Stimulated activated naive CD4-positive, alpha-beta T cell treated with Interleukin-2 at 50 U/mL for 16 hours (primary cell): ENCODE data around the gene ZNF394.
A peak's percentile ranks its signal among the peaks of the same experiment; 100 is the strongest.

ENCODE experiments used
- DNase-seq: peaks from one replicate; lab custom pipeline; 2025; lab: John Stamatoyannopoulos, UW

ZNF394 gene

GRCh38 chr7:99493823-99494222, 6.3 kb downstream of the ZNF394 start:
- DNase-seq = no peak

DNA sequence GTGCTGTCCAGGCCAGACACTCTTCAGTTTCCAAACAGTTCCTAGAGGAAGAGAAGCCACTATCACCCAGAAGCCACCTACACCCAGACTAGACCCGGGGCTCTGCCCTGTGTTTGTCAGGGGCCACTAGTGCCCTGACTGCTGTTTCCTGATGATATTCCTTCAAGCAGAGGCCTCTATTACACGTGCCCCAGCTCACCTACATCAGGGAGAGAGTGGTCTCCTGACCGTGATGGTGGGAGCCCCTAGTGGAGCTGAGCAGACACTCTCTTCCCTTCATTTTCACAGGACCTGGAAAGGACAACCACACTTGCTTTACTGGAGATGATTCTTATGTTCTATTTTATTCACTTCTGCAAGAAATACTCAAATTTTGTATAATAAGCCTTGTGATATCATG, 9.2 kb downstream of the ZNF394 start:
- no peak for DNase-seq

DNA sequence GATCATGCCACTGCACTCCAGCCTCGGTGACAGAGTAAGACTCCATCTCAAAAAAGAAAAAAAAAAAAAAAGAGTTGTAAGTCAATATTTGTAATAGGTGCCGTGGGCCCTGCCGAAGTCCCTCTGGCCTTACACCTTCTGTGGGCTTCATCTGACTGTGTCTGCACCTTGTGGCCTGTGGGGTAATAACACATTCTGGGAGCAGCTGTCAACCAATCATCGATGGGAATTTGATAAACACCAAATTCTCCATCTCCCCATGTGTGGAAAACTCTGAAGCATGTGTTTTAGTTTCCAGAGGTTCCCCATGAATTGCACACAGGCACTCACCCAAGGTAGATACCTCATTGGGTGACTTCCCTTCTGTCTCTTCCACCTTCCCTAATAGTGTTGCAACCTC, 10.8 kb downstream of the ZNF394 start:
- DNase-seq = no peak

GRCh38 chr7:99485094-99485493, 15.0 kb downstream of the ZNF394 start:
- no peak for DNase-seq

- no peak for DNase-seq
Measured at GRCh38 chr7:99478464-99479440, 21.3 kb downstream of the ZNF394 start.

GRCh38 chr7:99476107-99476506, 24.0 kb downstream of the ZNF394 start:
- DNase-seq = no peak

DNA sequence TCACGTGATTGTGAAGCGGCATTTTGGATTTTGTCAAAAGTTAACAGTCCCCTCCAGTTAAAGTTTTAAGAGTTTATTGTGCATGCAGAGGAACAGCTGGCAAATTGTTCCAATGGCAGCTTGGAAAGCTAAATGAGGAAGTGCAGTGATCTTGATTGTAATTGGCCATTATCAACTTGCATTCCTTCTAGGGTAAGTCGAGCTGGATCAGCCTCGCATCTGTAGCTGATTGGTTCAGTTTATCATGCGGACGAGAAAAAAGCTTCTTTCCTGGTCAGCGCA, 26.8 kb downstream of the ZNF394 start:
- DNase-seq = no peak

GRCh38 chr7:99472561-99473314, 27.3 kb downstream of the ZNF394 start, which contains the start of gene ZNF789:
TSS of gene ZNF789 (plus strand) at chr7:99472890. CDS start at chr7:99476457, 3,567 bp downstream.
- peak; percentile 98 for DNase-seq

DNA sequence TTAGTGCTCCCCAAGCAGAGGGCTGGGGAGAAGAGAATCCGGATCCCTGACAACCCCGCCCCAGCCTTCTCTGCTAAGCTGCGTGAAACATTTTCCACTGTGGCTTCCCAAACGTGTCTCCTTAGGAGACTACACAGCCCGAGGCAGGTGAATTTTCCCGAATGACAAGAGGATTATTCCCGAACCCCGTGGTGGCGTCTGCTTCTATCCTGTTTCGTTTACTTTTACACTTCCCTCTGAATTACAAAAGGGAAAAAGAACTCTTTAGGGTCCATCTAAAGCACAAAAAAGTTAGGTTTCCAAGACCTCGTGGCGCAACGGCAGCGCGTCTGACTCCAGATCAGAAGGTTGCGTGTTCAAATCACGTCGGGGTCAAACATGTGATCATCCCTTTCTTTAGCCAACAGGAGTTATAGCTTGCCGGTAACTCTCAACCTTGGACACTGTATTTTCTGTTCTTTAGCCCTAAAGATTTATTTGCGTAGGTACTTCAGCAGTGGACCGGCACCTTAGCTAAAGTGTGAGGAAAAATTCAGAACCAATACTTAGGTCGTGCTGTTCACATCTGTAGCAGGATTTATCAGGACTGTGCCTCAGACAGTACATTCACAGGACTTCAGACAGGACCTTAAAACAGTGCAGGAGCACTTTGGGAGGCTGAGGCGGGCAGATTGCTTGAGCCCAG, 30.6 kb downstream of the ZNF394 start:
- no peak for DNase-seq

GRCh38 chr7:99468336-99468918, 31.7 kb downstream of the ZNF394 start:
- no peak for DNase-seq

DNA sequence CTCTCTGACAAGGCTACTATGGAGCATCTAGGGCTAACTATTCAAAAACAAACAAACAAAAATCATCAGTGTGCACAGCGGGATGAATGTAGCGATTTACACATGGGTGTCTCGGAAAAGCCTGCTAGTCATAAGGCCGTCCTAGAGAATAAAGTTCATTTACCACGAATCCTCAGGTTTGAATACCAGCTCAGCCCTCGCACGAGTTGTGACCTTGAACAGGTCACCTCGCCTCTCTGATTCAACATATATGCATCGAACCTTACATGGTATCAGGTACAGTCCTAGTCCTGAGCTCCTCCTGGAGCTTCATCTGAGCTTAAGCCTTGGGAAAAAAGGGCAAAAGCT, 34.7 kb downstream of the ZNF394 start:
- no peak for DNase-seq

GRCh38 chr7:99461221-99461620, 38.9 kb downstream of the ZNF394 start:
- no peak for DNase-seq

- DNase-seq = no peak
Measured at GRCh38 chr7:99460651-99461050, 39.4 kb downstream of the ZNF394 start.

- DNase-seq = no peak
Measured at GRCh38 chr7:99459087-99459486, 41.0 kb downstream of the ZNF394 start.

- DNase-seq = no peak
Measured at GRCh38 chr7:99457650-99458493, 42.2 kb downstream of the ZNF394 start.

GRCh38 chr7:99457050-99457649, 42.9 kb downstream of the ZNF394 start:
- DNase-seq = no peak

DNA sequence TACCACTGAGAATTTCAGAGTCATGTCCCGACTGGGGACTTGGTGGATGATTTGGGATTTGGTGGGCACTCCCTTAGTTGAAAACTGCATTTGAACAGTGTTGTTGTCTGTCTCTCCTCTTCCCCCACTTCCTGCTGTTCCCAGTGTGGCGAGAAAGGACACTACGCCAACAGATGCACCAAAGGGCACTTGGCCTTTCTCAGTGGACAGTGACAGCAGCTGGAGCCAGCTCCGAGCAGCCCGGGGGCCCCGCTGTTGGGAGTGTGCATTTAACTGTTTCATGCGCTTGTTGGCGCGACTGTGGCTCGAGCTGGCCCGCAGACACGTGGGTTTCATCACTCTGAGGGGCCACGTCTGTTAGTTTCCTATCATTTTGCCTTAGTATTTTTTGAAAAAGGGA, 43.8 kb downstream of the ZNF394 start:
- DNase-seq = no peak

DNA sequence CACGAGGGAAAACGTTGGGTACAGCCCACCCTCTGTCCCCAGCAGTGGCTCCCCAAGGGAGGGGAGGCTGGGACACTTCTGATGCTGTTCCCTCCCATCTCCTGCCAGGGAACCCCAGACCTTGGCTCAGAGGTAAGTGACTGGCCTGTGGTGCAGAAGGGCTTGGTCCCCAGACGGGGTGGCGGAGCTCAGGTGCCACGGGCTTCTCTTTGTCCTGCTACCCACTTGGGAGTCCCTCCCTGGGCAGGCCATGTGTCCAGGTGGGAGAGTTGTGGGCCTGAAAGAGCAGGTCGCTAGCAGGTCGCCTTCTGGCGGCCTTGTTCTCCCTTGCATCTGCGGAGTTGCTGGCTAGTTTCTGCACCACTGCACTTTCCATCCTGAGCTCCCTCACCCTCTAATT, 44.2 kb downstream of the ZNF394 start:
- DNase-seq = no peak

GRCh38 chr7:99453105-99453504, 47.0 kb downstream of the ZNF394 start:
- no peak for DNase-seq

- no peak for DNase-seq
Measured at GRCh38 chr7:99452541-99452940, 47.5 kb downstream of the ZNF394 start.

DNA sequence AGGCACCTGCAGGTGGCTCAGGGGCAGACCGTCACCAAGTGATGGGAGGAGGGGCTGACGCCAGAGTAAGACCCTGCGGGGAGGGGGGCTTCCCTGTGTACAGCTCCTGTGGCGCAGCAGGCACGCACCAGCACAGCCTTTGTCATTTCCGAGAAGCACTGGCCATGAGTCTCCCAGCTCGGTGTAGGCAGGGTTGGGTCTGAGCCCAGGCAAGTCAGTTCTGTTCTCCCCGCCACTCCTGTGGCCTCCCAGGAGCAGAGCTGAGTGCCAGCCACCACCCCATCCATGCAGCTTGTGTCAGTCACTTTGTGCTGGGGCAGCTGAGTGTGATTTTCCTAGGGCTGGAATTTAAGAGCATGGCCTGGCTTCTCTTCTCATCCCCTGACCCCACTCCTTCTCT, 48.1 kb downstream of the ZNF394 start:
- no peak for DNase-seq
